LNCaP clone FGC (cell line): ENCODE results near the gene CDK14.

Experiments used
- DNase-seq: peaks from one replicate; pipeline ENCODE4 v3.0.0-alpha.2; 2011; ENCODE audit warnings: low read depth
- H3K4me3 ChIP-seq: 2 replicates; pipeline ENCODE4 v1.5.1; 2011; ENCODE audit warnings: mild to moderate bottlenecking, low read depth, low read length, control low read depth
- CTCF ChIP-seq: IDR thresholded peaks from 2 replicates; pipeline ENCODE4 v1.5.1; 2012; ENCODE audit warnings: mild to moderate bottlenecking; ENCODE audit not compliant: control insufficient read depth, insufficient read depth; ENCODE audit errors: extremely low read depth

CDK14 gene

GRCh38 chr7:91242097-91242844 lies 646.1 kb downstream of the CDK14 start:
- H3K4me3 ChIP-seq = no peak overlapping the region
- TF ChIP-seq CTCF = no peak
- no peak for DNase-seq

- no peak overlapping the region for H3K4me3 ChIP-seq
- TF ChIP-seq CTCF = no peak
- no peak for DNase-seq
These were observed 647.6 kb downstream of the CDK14 start for GRCh38 chr7:91243591-91244301.

- DNase-seq = no peak
- no peak for TF ChIP-seq CTCF
- no peak overlapping the region for H3K4me3 ChIP-seq
These were observed 651.4 kb downstream of the CDK14 start for GRCh38 chr7:91247500-91247899.

- H3K4me3 ChIP-seq = no peak overlapping the region
- no peak for DNase-seq
- TF ChIP-seq CTCF = no peak
These were observed 652.9 kb downstream of the CDK14 start for GRCh38 chr7:91248996-91249395.

- no peak overlapping the region for H3K4me3 ChIP-seq
- no peak for TF ChIP-seq CTCF
- no peak for DNase-seq
These were observed 653.5 kb downstream of the CDK14 start for GRCh38 chr7:91249506-91250233.

- no peak for TF ChIP-seq CTCF
- no peak overlapping the region for H3K4me3 ChIP-seq
- no peak for DNase-seq
These were observed 654.6 kb downstream of the CDK14 start for GRCh38 chr7:91250706-91251105.
